CD4-positive, alpha-beta T cell treated with Interleukin-2 at 100 ng/mL for 4 hours (primary cell): ENCODE results near the gene RPL31.
"Not testable (repeated sequence)": the region's sequence is repeated elsewhere in the genome, so short reads cannot be mapped to it uniquely, and the experiment has no call there.

Experiments
- DNase-seq: peaks from one replicate; pipeline ENCODE4 v3.0.0-alpha.2; 2020; ENCODE audit warnings: low spot score

RPL31 gene

GRCh38 chr2:101026923-101027469 is 24.9 kb downstream of the RPL31 start:
- DNase-seq, result no peak

- no peak for DNase-seq
Measured at GRCh38 chr2:101027852-101028251, 25.8 kb downstream of the RPL31 start.

GRCh38 chr2:101030866-101031554 is 28.9 kb downstream of the RPL31 start:
- DNase-seq, result no peak

GRCh38 chr2:101032084-101032776 is 30.1 kb downstream of the RPL31 start:
- no peak for DNase-seq

- DNase-seq, result no peak
Measured at GRCh38 chr2:101036562-101036961, 34.5 kb downstream of the RPL31 start.

- no peak for DNase-seq
Measured at GRCh38 chr2:101037161-101037755, 35.2 kb downstream of the RPL31 start.

GRCh38 chr2:101038455-101039255 is 36.6 kb downstream of the RPL31 start:
- DNase-seq, result no peak

GRCh38 chr2:101040072-101040471 is 38.0 kb downstream of the RPL31 start:
- DNase-seq, result no peak

- DNase-seq, result no peak
Measured at GRCh38 chr2:101040761-101041160, 38.7 kb downstream of the RPL31 start.

- DNase-seq, result no peak
Measured at GRCh38 chr2:101041413-101041812, 39.3 kb downstream of the RPL31 start.

GRCh38 chr2:101045330-101045729 is 43.2 kb downstream of the RPL31 start:
- no peak for DNase-seq

GRCh38 chr2:101047075-101047766 is 45.1 kb downstream of the RPL31 start:
- no peak for DNase-seq

- no peak for DNase-seq
Measured at GRCh38 chr2:101047774-101048173, 45.7 kb downstream of the RPL31 start.

- DNase-seq, result no peak
Measured at GRCh38 chr2:101048756-101049155, 46.7 kb downstream of the RPL31 start.

GRCh38 chr2:101050886-101051285 is 48.8 kb downstream of the RPL31 start:
- DNase-seq, result not testable (repeated sequence)

- DNase-seq, result no peak
Measured at GRCh38 chr2:101052147-101052546, 50.1 kb downstream of the RPL31 start.

GRCh38 chr2:101053117-101053516 is 51.0 kb downstream of the RPL31 start:
- no peak for DNase-seq
